NCI-H1436 treated with DMSO at 0.1 percent for 48 hours (cell line): ENCODE measurements around the gene MEOX2.

Experiments
- DNase-seq: peaks from one replicate; lab custom pipeline; 2025; lab: John Stamatoyannopoulos, UW

The MEOX2 gene

GRCh38 chr7:15686295-15686956 is at the start of gene MEOX2:
Gene MEOX2, minus strand, starts transcription at chr7:15686683. Its CDS starts 281 bp downstream, at chr7:15686402.
- DNase-seq = no peak

DNA sequence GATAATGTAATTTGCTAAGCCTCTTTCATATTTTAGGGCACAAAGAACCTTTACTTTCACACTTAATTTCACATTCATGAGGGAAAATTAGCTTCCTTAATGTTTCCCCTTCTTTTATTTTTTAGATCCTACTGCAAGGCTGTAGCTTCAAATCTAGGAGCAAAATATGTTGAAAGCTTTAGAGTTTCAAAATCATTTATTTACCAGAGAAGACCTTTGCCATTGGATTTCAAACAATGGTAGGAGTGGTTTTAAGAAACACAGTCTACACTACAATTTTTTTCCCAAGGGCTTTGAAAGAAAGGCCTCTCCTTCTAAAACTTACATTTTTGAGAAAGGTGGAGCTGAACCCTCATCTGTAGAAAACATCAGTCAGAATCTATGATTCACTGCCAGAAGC is 43.3 kb upstream of the MEOX2 start:
- no peak for DNase-seq

DNA sequence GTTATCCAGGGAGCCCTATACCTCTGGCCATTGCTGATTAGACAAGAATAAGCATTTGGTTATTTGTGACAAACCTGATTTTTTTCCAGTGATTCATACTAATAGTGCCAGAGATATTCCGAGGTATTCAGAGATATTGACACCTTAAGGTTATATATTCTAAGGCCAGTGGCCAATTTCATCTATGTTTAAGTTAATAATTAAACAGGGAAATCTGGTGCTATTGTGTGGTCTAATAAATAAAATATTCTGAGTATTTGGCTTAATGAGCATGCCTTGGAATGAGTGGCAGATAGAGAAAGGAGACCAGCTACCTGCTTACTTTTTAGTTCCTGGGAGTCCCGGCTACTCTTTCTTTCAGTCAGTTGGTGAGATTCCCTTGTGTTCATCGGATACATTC is 38.6 kb upstream of the MEOX2 start:
- DNase-seq = no peak

- no peak for DNase-seq
Measured at GRCh38 chr7:15723841-15724240, 37.4 kb upstream of the MEOX2 start.

DNA sequence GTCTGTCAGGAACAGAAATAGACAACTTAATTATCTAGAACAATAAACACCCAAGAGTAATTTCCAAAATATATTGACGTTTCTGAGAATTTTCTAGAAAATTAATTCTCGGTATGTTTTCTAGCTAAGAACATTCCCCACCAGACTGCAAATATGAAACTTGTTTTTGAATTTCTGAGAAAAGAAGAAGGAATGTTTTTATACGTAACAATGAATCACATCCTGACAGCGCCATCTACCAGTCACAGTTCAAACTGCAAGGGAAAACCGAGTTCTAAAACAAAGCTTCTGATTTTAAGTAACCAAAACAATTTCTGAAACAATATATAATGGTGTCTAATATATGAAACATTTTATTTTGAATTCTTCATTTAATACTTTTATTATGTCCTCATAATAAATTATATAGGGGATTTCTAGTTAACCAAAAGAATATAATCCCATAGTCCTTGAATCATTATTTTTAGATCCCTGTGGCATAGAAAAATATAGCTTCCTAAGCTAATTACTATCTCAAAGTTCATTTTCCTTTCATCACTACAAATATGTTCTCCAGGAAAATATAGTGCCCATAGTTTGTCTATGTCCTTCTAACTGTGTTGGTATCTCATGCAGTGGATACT is 34.5 kb upstream of the MEOX2 start:
- DNase-seq = no peak

DNA sequence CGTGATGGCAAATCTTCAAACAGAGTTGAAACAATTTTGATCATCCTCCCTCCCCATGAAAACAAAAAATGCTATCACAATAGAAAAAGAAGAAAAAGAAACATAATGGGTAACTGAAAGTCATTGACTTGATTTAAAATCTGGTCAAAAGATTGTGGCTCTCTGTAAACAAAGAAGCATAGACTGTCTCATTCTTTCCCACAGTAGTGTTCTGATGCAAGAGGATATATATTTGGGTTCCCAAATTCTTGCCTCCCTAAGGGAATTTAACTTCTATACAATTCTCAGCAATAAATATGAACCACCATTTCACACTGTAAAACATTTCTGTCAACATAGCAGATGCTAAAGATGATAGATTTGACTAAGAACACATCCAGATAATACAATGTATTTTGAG is 32.8 kb upstream of the MEOX2 start:
- DNase-seq = no peak

DNA sequence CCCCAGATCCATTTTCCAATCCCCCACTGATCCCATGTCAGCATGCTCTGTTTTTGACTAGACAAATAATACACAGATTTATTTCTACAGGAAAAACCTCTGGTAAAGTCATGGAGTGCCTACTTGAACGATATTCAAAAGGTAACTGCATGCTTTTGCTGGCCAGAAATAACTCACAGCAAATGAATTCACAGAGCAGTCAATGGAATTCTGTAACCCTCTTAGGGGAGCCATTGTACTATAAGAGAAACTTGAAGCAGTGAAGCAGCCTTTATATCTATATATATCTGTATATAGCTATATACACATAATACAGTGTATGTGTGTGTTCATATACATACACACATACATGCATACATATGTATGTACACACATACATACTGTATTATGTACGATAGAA is 29.0 kb upstream of the MEOX2 start:
- DNase-seq = no peak

GRCh38 chr7:15709978-15710377 is 23.5 kb upstream of the MEOX2 start:
- no peak for DNase-seq

DNA sequence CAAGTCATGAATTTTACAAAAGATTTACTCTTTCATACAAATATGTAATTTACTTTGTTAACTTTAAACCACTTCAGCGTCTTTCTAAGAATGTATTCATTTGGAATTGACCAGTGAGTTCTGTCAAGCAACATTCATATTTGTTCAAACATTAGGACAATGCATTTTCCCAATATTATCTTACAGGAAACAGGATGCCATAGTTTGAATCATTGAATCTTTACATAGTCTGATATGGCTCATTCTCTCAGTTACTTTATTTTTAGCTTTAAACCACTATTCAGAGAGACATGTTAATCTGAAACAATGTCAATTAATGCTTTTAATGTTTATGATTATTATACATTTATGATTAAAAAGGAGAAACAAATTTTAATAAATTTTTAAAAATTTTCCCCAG is 21.1 kb upstream of the MEOX2 start:
- no peak for DNase-seq

- no peak for DNase-seq
Measured at GRCh38 chr7:15703732-15704131, 17.2 kb upstream of the MEOX2 start.

DNA sequence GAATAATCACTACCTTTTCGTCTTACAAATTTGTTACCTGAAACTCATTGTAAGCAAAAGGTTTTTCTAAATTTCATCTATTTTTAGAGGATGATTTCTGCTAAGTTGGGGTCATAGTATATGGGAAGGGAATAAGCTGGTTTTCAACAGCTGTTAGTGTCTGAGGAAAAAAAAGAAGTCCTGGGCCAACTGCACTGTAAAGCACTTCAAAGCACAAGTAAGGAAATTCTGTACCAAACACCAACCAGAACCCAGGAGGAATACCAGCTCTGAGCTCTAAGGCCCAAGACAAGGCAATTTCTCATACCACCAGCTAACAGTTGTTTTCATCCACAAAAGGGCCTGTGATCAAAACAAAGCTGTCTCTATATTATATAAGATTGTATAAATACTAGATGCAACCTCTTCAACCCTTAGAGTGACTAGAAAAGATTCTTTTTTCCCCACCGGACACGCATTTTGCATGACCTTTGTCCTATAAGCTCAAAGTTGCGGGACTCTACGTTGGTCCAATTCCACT is 6.1 kb upstream of the MEOX2 start:
- no peak for DNase-seq

GRCh38 chr7:15688911-15689310 is 2.4 kb upstream of the MEOX2 start:
- DNase-seq = no peak

GRCh38 chr7:15688279-15688626 is 1.8 kb upstream of the MEOX2 start:
- DNase-seq = no peak

GRCh38 chr7:15687546-15688278 is 1.2 kb upstream of the MEOX2 start:
- no peak for DNase-seq

GRCh38 chr7:15686957-15687545 is 568 bp upstream of the MEOX2 start:
- DNase-seq = no peak

DNA sequence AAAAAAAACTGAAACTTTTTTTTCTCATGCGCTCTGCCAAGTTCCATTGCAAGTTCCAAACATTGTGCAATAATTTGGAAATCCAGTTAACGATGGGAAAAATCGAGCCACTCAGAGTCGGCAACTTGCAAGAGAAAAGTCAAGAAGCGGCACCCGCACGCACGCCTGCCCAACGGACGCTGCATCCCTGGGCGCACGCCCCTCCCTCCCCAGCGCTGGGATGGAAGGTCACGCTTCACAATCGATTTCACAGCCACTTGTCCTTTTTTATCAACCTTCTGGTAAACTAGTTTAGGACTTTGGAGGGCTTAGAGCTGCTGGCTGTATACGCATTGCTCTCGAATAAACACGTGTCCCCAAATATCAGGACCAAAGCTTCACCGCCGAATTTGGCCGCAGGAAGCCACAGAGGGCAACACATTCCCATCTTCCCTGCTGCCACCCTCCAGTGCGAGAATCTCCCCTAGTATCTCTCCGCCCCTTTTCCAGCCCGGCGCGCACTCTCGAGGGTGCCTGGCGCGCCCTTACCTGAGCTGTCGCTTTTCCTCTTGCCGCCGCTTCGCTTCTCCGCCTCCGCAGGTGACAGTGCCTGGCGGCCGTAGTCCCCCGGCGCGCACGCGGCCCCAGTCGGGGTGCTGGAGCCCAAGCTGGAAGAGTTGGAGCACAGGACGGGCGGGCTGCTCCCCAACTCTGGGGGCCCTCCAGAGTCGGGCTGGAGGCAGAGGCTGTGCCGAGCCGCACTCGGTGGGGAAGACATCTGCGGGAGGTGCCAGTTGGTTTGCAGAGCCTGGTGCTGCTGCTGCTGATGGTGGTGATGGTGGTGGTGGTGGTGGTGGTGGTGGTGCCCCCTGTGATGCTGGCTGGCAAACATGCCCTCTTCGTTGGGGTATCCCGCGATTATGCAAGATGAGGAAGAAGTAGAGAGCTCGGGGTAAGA is 857 bp downstream of the MEOX2 start:
- no peak for DNase-seq

GRCh38 chr7:15684871-15685270 is 1.6 kb downstream of the MEOX2 start:
- DNase-seq = no peak

- no peak for DNase-seq
Measured at GRCh38 chr7:15684111-15684800, 2.2 kb downstream of the MEOX2 start.

- DNase-seq = no peak
Measured at GRCh38 chr7:15682751-15683245, 3.7 kb downstream of the MEOX2 start.

- no peak for DNase-seq
Measured at GRCh38 chr7:15682111-15682510, 4.4 kb downstream of the MEOX2 start.

DNA sequence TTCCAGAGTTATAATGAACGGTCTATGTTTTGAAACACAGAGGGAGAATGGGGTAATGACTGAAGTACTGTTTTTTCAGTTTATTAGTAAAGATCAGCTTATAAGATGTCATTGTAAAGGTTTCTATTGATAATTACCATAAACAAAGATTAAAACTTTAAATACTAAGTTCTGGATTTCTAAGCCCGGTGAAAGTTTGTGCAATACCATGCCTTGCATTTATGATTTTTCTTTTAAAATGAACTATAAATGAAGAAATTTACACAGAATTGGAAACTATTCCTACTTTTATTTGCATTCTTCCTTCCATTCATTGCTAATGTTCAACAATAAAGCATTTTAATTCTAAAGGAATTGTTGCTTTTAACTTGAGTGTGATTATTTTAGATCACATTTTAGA is 4.9 kb downstream of the MEOX2 start:
- DNase-seq = no peak
